Jurkat, Clone E6-1 (cell line): ENCODE measurements around the gene SNX11.

Experiments used
- DNase-seq: peaks from one replicate; pipeline ENCODE4 v3.0.0-alpha.2; 2011; ENCODE audit warnings: low read depth, low spot score
- H3K4me3 ChIP-seq: 2 replicates; pipeline ENCODE4 v1.5.1; 2011; ENCODE audit warnings: mild to moderate bottlenecking, low read length, control low read depth, moderate library complexity

The SNX11 gene

GRCh38 chr17:48127371-48128051 lies 19.9 kb downstream of the SNX11 start:
- no peak overlapping the region for H3K4me3 ChIP-seq
- DNase-seq, result no peak

GRCh38 chr17:48128400-48128799 lies 20.8 kb downstream of the SNX11 start:
- no peak overlapping the region for H3K4me3 ChIP-seq
- no peak for DNase-seq

GRCh38 chr17:48129981-48130380 lies 22.4 kb downstream of the SNX11 start:
- H3K4me3 ChIP-seq, result no peak overlapping the region
- DNase-seq, result no peak

GRCh38 chr17:48131216-48131824 lies 23.8 kb downstream of the SNX11 start:
- DNase-seq, result peak; percentile 62
- H3K4me3 ChIP-seq, result no peak overlapping the region

- no peak for DNase-seq
- H3K4me3 ChIP-seq, result no peak overlapping the region
Measured at GRCh38 chr17:48132385-48132784, 24.8 kb downstream of the SNX11 start.

- no peak for DNase-seq
- H3K4me3 ChIP-seq, result no peak overlapping the region
Measured at GRCh38 chr17:48134912-48135480, 27.4 kb downstream of the SNX11 start.

- DNase-seq, result no peak
- no peak overlapping the region for H3K4me3 ChIP-seq
Measured at GRCh38 chr17:48137656-48138055, 30.1 kb downstream of the SNX11 start.

GRCh38 chr17:48139944-48140343 lies 32.4 kb downstream of the SNX11 start:
- H3K4me3 ChIP-seq, result no peak overlapping the region
- DNase-seq, result no peak

GRCh38 chr17:48143629-48144028 lies 36.1 kb downstream of the SNX11 start:
- DNase-seq, result no peak
- H3K4me3 ChIP-seq, result no peak overlapping the region

- no peak for DNase-seq
- no peak overlapping the region for H3K4me3 ChIP-seq
Measured at GRCh38 chr17:48144231-48144630, 36.7 kb downstream of the SNX11 start.

- no peak overlapping the region for H3K4me3 ChIP-seq
- DNase-seq, result no peak
Measured at GRCh38 chr17:48144976-48145798, 37.6 kb downstream of the SNX11 start.

- DNase-seq, result no peak
- no peak overlapping the region for H3K4me3 ChIP-seq
Measured at GRCh38 chr17:48148029-48148770, 40.6 kb downstream of the SNX11 start.

- no peak for DNase-seq
Measured at GRCh38 chr17:48148854-48149786, 41.6 kb downstream of the SNX11 start.

GRCh38 chr17:48149787-48150463 lies 42.4 kb downstream of the SNX11 start:
- no peak for DNase-seq
- no peak overlapping the region for H3K4me3 ChIP-seq

More at GRCh38 chr17:48148854-48149786, 41.6 kb downstream of the SNX11 start:
- no peak overlapping the region for H3K4me3 ChIP-seq

GRCh38 chr17:48150597-48151001 lies 43.0 kb downstream of the SNX11 start:
- DNase-seq, result no peak
- H3K4me3 ChIP-seq, result no peak overlapping the region

GRCh38 chr17:48151220-48151619 lies 43.7 kb downstream of the SNX11 start:
- DNase-seq, result no peak
- H3K4me3 ChIP-seq, result no peak overlapping the region

GRCh38 chr17:48152289-48152688 lies 44.7 kb downstream of the SNX11 start:
- DNase-seq, result no peak
- H3K4me3 ChIP-seq, result no peak overlapping the region
